Measurements from ENCODE around the gene GPR42.

GPR42 gene

DNA sequence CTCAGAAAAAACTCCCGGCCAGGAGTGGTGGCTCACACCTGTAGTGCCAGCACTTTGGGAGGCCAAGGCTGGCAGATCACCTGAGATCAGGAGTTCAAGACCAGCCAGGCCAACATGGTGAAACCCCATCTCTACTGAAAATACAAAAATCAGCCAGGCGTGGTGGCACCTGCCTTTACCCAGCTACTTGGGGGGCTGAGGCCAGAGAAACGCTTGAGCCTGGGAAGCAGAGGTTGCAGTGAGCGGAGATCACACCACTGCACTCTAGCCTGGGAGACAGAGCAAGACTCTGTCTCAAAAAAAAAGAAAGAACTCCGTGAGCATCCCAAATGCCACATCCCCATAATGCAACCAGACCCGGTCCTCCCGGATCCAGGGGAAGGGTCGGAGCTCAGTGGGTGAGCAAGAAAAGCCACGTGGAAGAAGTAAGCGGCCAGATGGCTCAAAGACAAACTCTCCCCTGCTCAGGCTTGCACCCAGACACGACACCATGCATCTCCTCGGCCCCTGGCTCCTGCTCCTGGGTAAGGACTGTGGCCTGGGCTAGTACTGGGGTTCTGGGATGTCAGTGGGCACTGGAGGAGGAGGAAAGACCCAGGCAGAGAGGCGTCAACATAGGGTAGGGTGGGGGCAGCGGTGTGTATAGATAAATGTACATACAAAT, 39.2 kb upstream of the GPR42 start:
- no peak overlapping the region for H3K4me3 ChIP-seq (replicated peaks; ENCODE audit: low read depth, low read length)
- TF ChIP-seq, protein P1, sequence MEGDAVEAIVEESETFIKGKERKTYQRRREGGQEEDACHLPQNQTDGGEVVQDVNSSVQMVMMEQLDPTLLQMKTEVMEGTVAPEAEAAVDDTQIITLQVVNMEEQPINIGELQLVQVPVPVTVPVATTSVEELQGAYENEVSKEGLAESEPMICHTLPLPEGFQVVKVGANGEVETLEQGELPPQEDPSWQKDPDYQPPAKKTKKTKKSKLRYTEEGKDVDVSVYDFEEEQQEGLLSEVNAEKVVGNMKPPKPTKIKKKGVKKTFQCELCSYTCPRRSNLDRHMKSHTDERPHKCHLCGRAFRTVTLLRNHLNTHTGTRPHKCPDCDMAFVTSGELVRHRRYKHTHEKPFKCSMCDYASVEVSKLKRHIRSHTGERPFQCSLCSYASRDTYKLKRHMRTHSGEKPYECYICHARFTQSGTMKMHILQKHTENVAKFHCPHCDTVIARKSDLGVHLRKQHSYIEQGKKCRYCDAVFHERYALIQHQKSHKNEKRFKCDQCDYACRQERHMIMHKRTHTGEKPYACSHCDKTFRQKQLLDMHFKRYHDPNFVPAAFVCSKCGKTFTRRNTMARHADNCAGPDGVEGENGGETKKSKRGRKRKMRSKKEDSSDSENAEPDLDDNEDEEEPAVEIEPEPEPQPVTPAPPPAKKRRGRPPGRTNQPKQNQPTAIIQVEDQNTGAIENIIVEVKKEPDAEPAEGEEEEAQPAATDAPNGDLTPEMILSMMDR (IDR thresholded peaks at IDR 0.05; ENCODE audit: low read depth, low read length, missing control alignments), result no peak
- DNase-seq (ENCODE audit: extremely low read depth, low read depth), result no peak

GRCh38 chr19:35332817-35333216, 38.1 kb upstream of the GPR42 start:
- TF ChIP-seq, protein P1 (IDR thresholded peaks at IDR 0.05; ENCODE audit: low read depth, low read length, missing control alignments), result no peak
- no peak overlapping the region for H3K4me3 ChIP-seq (replicated peaks; ENCODE audit: low read depth, low read length)
- DNase-seq (ENCODE audit: extremely low read depth, low read depth), result no peak

- H3K4me3 ChIP-seq (replicated peaks; ENCODE audit: low read depth, low read length), result no peak overlapping the region
- TF ChIP-seq, protein P1 (IDR thresholded peaks at IDR 0.05; ENCODE audit: low read depth, low read length, missing control alignments), result no peak
These were observed 36.6 kb upstream of the GPR42 start for GRCh38 chr19:35334144-35334753.

DNA sequence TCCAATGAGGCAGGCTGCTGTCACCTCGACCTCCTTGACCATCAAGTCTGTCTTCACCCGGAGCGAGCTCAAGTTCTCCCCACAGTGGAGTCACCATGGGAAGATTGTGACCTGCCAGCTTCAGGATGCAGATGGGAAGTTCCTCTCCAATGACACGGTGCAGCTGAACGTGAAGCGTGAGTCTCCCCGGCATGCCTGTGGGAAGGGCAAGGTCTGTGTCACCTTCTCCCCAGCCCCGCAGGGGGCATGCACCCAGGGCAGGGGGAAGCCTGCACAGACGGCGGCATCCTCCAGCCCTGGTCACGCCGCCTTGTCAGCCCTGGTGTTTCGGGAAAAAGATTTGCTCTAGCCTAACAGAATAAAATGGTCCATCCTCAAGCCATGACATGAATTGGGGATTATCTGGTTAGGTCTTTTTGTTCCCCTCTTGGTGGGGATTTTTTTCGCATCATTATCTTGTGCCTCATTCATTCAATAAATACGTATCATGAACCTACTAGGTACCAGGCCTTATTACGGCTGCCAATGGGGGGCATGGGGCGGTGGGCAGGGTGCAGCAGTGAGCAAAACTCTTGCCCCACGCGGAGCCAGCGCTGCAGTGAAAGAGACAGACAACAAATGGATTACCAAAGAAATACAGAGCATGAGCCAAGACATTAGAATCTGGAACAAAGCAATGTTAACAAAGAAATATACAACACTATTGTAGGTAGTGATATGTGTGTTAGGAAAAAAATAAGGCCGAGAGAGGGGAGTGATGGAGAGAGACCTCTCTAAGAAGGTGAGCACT, 34.5 kb upstream of the GPR42 start:
- no peak for DNase-seq (ENCODE audit: extremely low read depth, low read depth)
- no peak overlapping the region for H3K4me3 ChIP-seq (replicated peaks; ENCODE audit: low read depth, low read length)
- TF ChIP-seq, protein P1 (IDR thresholded peaks at IDR 0.05; ENCODE audit: low read depth, low read length, missing control alignments), result no peak

More at GRCh38 chr19:35334144-35334753, 36.6 kb upstream of the GPR42 start:
- no peak for DNase-seq (ENCODE audit: extremely low read depth, low read depth)

- no peak overlapping the region for H3K4me3 ChIP-seq (replicated peaks; ENCODE audit: low read depth, low read length)
- TF ChIP-seq, protein P1 (IDR thresholded peaks at IDR 0.05; ENCODE audit: low read depth, low read length, missing control alignments), result no peak
- DNase-seq (ENCODE audit: extremely low read depth, low read depth), result no peak
These were observed 33.5 kb upstream of the GPR42 start for GRCh38 chr19:35337097-35337983.

GRCh38 chr19:35337984-35338296, 32.9 kb upstream of the GPR42 start:
- H3K4me3 ChIP-seq (replicated peaks; ENCODE audit: low read depth, low read length), result no peak overlapping the region
- DNase-seq (ENCODE audit: extremely low read depth, low read depth), result no peak
- TF ChIP-seq, protein P1 (IDR thresholded peaks at IDR 0.05; ENCODE audit: low read depth, low read length, missing control alignments), result no peak
